Fibroblast of lung (primary cell): Measurements from ENCODE around the gene BCAS1.

Experiments
- EZH2 ChIP-seq: IDR thresholded peaks from 2 replicates; pipeline ENCODE4 v1.5.1; 2012; ENCODE audit warnings: low read length, control low read depth, mild to moderate bottlenecking; ENCODE audit errors: missing control alignments
- TF ChIP-seq, protein P1 (sequence below), 2 donors: IDR thresholded peaks in 1 of 2; conservative IDR thresholded peaks in 1 of 2; 1 replicate in 1 of 2; 2 replicates in 1 of 2; pipeline ENCODE4 v1.5.1; 2011 to 2012; ENCODE audit warnings: low read length in 2 of 2, control low read depth in 1 of 2, inconsistent platforms in 1 of 2, low read depth in 1 of 2, mild to moderate bottlenecking in 1 of 2

DNA sequence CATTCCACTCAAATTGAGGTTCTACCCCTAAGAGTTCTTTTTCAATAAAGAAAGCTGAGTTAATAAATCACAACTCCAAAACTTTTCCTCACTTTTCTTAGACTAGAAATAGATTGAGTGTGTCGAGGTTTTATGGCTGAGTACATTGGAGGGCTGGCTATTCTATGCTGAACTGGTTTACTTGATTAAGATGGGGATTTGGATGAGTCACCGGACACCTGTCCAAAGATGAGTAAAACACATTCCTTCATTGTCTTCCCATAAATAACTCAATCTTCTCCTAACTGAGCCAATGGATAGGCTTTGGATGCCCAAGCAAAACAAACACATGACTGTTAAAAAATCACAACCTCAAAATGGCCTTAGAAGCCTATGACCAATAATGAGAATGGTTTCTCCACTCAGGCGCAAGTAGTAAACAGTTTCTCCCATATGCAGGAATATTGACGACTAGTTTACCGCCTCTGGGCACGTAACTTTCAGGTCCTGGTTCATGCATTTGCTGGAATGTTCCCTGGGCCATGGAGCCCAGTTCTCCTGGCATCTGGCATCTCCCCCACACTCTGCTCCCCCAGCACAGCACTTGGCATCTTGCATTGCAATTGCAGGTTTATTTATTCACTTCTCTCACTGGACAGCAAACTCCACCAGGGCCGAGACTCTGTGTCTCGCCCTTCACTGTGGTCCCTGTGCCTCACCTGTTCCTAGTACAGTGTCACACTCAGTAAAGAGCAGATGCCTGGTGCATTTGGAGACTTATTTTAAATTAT lies 43.9 kb downstream of the BCAS1 start:
- TF ChIP-seq, protein P1, sequence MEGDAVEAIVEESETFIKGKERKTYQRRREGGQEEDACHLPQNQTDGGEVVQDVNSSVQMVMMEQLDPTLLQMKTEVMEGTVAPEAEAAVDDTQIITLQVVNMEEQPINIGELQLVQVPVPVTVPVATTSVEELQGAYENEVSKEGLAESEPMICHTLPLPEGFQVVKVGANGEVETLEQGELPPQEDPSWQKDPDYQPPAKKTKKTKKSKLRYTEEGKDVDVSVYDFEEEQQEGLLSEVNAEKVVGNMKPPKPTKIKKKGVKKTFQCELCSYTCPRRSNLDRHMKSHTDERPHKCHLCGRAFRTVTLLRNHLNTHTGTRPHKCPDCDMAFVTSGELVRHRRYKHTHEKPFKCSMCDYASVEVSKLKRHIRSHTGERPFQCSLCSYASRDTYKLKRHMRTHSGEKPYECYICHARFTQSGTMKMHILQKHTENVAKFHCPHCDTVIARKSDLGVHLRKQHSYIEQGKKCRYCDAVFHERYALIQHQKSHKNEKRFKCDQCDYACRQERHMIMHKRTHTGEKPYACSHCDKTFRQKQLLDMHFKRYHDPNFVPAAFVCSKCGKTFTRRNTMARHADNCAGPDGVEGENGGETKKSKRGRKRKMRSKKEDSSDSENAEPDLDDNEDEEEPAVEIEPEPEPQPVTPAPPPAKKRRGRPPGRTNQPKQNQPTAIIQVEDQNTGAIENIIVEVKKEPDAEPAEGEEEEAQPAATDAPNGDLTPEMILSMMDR (conservative IDR thresholded peaks at IDR 0.05 in 1 of 2, IDR thresholded peaks at IDR 0.05 in 1 of 2; ENCODE audit: low read depth in 1 of 2, low read length in 2 of 2): no peak
- TF ChIP-seq EZH2: no peak
